NB4 (cell line): ENCODE results near the gene PEX26.

ENCODE experiments used
- DNase-seq: peaks from one replicate; pipeline ENCODE4 v3.0.0; 2010; ENCODE audit warnings: low read depth
- H3K4me3 ChIP-seq: one replicate; pipeline ENCODE4 v1.5.1; 2011; ENCODE audit warnings: mild to moderate bottlenecking, low read depth, low read length, moderate library complexity
- MAX ChIP-seq: IDR thresholded peaks from 2 replicates; pipeline ENCODE4 v1.6.1; 2011; ENCODE audit warnings: low read depth, low read length
- MYC ChIP-seq: IDR thresholded peaks from 2 replicates; pipeline ENCODE4 v1.6.1; 2011; ENCODE audit warnings: low read depth, low read length
- POLR2A ChIP-seq: IDR thresholded peaks from 2 replicates; pipeline ENCODE4 v1.6.1; 2011; ENCODE audit warnings: mild to moderate bottlenecking; ENCODE audit not compliant: insufficient read length; ENCODE audit errors: extremely low read depth
- TF ChIP-seq, protein P1 (sequence below): IDR thresholded peaks from one replicate; pipeline ENCODE4 v1.5.1; 2012; ENCODE audit warnings: low read depth, low read length

PEX26 gene

GRCh38 chr22:18116634-18117033 is 38.8 kb downstream of the PEX26 start:
- no peak overlapping the region for H3K4me3 ChIP-seq
- no peak for TF ChIP-seq MAX
- TF ChIP-seq MYC = no peak
- TF ChIP-seq, protein P1, sequence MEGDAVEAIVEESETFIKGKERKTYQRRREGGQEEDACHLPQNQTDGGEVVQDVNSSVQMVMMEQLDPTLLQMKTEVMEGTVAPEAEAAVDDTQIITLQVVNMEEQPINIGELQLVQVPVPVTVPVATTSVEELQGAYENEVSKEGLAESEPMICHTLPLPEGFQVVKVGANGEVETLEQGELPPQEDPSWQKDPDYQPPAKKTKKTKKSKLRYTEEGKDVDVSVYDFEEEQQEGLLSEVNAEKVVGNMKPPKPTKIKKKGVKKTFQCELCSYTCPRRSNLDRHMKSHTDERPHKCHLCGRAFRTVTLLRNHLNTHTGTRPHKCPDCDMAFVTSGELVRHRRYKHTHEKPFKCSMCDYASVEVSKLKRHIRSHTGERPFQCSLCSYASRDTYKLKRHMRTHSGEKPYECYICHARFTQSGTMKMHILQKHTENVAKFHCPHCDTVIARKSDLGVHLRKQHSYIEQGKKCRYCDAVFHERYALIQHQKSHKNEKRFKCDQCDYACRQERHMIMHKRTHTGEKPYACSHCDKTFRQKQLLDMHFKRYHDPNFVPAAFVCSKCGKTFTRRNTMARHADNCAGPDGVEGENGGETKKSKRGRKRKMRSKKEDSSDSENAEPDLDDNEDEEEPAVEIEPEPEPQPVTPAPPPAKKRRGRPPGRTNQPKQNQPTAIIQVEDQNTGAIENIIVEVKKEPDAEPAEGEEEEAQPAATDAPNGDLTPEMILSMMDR = no peak
- TF ChIP-seq POLR2A = no peak
- no peak for DNase-seq

- TF ChIP-seq POLR2A (no peak), MYC (no peak), MAX (no peak)
- TF ChIP-seq, protein P1 = no peak
- H3K4me3 ChIP-seq = no peak overlapping the region
Measured at GRCh38 chr22:18118345-18118915, 40.6 kb downstream of the PEX26 start.

GRCh38 chr22:18119409-18120110 is 41.8 kb downstream of the PEX26 start:
- no peak overlapping the region for H3K4me3 ChIP-seq
- no peak for DNase-seq
- TF ChIP-seq MYC (no peak), MAX (no peak), POLR2A (no peak)
- TF ChIP-seq, protein P1 = no peak

More at GRCh38 chr22:18118345-18118915, 40.6 kb downstream of the PEX26 start:
- no peak for DNase-seq

DNA sequence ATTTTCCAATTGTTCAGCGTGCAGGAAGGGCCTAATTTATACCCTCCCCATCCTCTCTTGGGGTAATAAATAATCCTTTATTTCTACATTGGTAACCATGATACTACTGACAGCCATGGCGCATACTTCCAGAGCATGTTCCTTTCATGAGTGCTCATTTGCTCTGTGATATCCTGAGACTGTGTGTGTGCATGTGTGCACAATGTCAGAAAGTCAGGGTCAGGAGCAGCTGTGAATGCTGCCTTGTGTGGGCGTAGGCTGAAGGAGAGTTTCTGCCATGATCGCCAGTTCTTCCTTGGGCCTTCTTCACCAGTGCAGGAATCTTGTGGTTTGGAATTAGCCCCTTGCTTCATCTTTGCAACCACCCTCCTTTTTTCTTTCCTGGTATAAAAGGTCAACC is 43.1 kb downstream of the PEX26 start:
- no peak for DNase-seq
- no peak overlapping the region for H3K4me3 ChIP-seq
- no peak for TF ChIP-seq MAX
- TF ChIP-seq MYC = no peak
- TF ChIP-seq, protein P1 = no peak
- TF ChIP-seq POLR2A = no peak

- no peak for TF ChIP-seq MYC
- no peak for TF ChIP-seq POLR2A
- TF ChIP-seq, protein P1 = no peak
- TF ChIP-seq MAX = no peak
- no peak overlapping the region for H3K4me3 ChIP-seq
- no peak for DNase-seq
Measured at GRCh38 chr22:18121506-18121905, 43.7 kb downstream of the PEX26 start.
